H1 (cell line): ENCODE results near the gene SMG1. TPM values are rescaled to one million over a fixed set of nuclear protein-coding genes. Genes with fewer than 3 reads are reported as not detected.

Experiments used
- CTCF ChIA-PET: fragments of 300-600 bp; sonication (Branson Sonifier 250); formaldehyde crosslinking; loops from one replicate; lab custom pipeline; 2021; ENCODE audit not compliant: partially characterized antibody; lab: Charles Lee
- POLR2A ChIA-PET: fragments of 300-600 bp; sonication (Branson Sonifier 250); formaldehyde crosslinking; loops from one replicate; lab custom pipeline; 2021; ENCODE audit warnings: inconsistent platforms; ENCODE audit not compliant: partially characterized antibody; lab: Charles Lee
- DNase-seq, 2 experiments: peaks; one replicate each; pipeline versions ENCODE4 v3.0.0 to v3.0.0-alpha.2; 2010 to 2022; ENCODE audit warnings: low spot score in 2 of 2, low read depth in 1 of 2, mixed read lengths in 1 of 2
- FAIRE-seq: peaks from 2 replicates; lab custom pipeline; 2011; peaks lifted over from hg19 to GRCh38; lab: Jason Lieb, UNC
- H2AFZ ChIP-seq: 2 replicates; pipeline ENCODE4 v1.8.1; 2012; ENCODE audit warnings: low read length, inconsistent platforms
- H2AK5ac ChIP-seq: 2 replicates; pipeline ENCODE4 v1.6.1; 2013; ENCODE audit warnings: low read depth, low read length
- H2BK120ac ChIP-seq: replicated peaks from 2 replicates; pipeline ENCODE3; 2013; ENCODE audit warnings: low read depth, low read length, inconsistent platforms
- H2BK12ac ChIP-seq: 2 replicates; pipeline ENCODE4 v1.6.1; 2013; ENCODE audit warnings: low read depth, low read length
- H2BK15ac ChIP-seq: 2 replicates; pipeline ENCODE4 v1.6.1; 2013; ENCODE audit warnings: low read length
- H2BK20ac ChIP-seq: 2 replicates; pipeline ENCODE4 v1.6.1; 2013; ENCODE audit warnings: low read length
- H2BK5ac ChIP-seq: 2 replicates; pipeline ENCODE4 v1.6.1; 2013; ENCODE audit warnings: low read depth, low read length
- H3K14ac ChIP-seq: 2 replicates; pipeline ENCODE4 v1.6.1; 2013; ENCODE audit warnings: inconsistent platforms; ENCODE audit not compliant: insufficient read length
- H3K18ac ChIP-seq: 2 replicates; pipeline ENCODE4 v1.6.1; 2013; ENCODE audit warnings: low read length; ENCODE audit errors: extremely low read depth
- H3K23ac ChIP-seq: 2 replicates; pipeline ENCODE4 v1.6.1; 2013; ENCODE audit warnings: inconsistent platforms; ENCODE audit not compliant: insufficient read length
- H3K23me2 ChIP-seq: 2 replicates; pipeline ENCODE4 v1.6.1; 2013; ENCODE audit warnings: low read depth, low read length
- H3K27ac ChIP-seq: 2 replicates; pipeline ENCODE4 v1.6.1; 2011; ENCODE audit warnings: low read depth, low read length, inconsistent platforms
- H3K27me3 ChIP-seq, 4 experiments: replicated peaks in 1 of 4; 1 replicate in 1 of 4; 2 replicates in 3 of 4; pipeline versions ENCODE4 v1.6.1 to v1.8.1; 2011 to 2013; ENCODE audit warnings: low read length in 3 of 4, mild to moderate bottlenecking in 3 of 4, inconsistent platforms in 2 of 4, mixed read lengths in 2 of 4, moderate library complexity in 1 of 4; ENCODE audit not compliant: control insufficient read depth in 3 of 4, insufficient read depth in 3 of 4; ENCODE audit errors: extremely low read depth in 1 of 4
- H3K36me3 ChIP-seq, 4 experiments: 2 replicates each; pipeline versions ENCODE4 v1.6.1 to v1.8.1; 2011 to 2013; ENCODE audit warnings: mild to moderate bottlenecking in 4 of 4, low read length in 3 of 4, moderate library complexity in 2 of 4, control low read depth in 1 of 4, inconsistent platforms in 1 of 4; ENCODE audit not compliant: insufficient read depth in 4 of 4, control insufficient read depth in 2 of 4
- H3K4ac ChIP-seq: replicated peaks from 2 replicates; pipeline ENCODE3; 2013; ENCODE audit warnings: low read length, low read depth, mixed read lengths, inconsistent platforms; ENCODE audit not compliant: insufficient read length
- H3K4me1 ChIP-seq, 4 experiments: replicated peaks in 1 of 4; 1 replicate in 1 of 4; 2 replicates in 3 of 4; pipeline versions ENCODE4 v1.6.1 to v1.8.1; 2011 to 2013; ENCODE audit warnings: low read length in 3 of 4, inconsistent platforms in 2 of 4, mixed read lengths in 1 of 4; ENCODE audit not compliant: insufficient read depth in 4 of 4, control insufficient read depth in 3 of 4
- H3K4me2 ChIP-seq, 2 experiments: 2 replicates each; pipeline versions ENCODE4 v1.6.1 to v1.8.1; 2011 to 2013; ENCODE audit warnings: low read depth in 2 of 2, low read length in 2 of 2, control low read depth in 1 of 2, inconsistent platforms in 1 of 2, mild to moderate bottlenecking in 1 of 2; ENCODE audit not compliant: insufficient read depth in 1 of 2
- H3K4me3 ChIP-seq, 4 experiments: fragments of 200-600, 300-600 bp in 1 of 4; sonication (generic), shearing (Covaris generic), sonication (Bioruptor Twin) in 1 of 4; 2 replicates each; pipeline versions ENCODE4 v1.5.1 to v1.8.1; 2011 to 2016; ENCODE audit warnings: low read length in 4 of 4, low read depth in 3 of 4, control low read depth in 2 of 4, inconsistent platforms in 2 of 4, mild to moderate bottlenecking in 2 of 4, mixed read lengths in 1 of 4, moderate library complexity in 1 of 4; ENCODE audit not compliant: insufficient read depth in 2 of 4; ENCODE audit errors: extremely low read depth in 1 of 4
- H3K56ac ChIP-seq: replicated peaks from 2 replicates; pipeline ENCODE3; 2013; ENCODE audit warnings: low read depth, mild to moderate bottlenecking, mixed read lengths, low read length, inconsistent platforms; ENCODE audit not compliant: insufficient read length
- H3K79me1 ChIP-seq: 2 replicates; pipeline ENCODE4 v1.6.1; 2013; ENCODE audit warnings: low read depth, low read length, control low read depth
- H3K79me2 ChIP-seq, 2 experiments: 2 replicates each; pipeline versions ENCODE4 v1.6.1 to v1.8.1; 2012 to 2013; ENCODE audit warnings: low read length in 2 of 2, mild to moderate bottlenecking in 2 of 2, inconsistent platforms in 1 of 2; ENCODE audit not compliant: insufficient read depth in 2 of 2, control insufficient read depth in 1 of 2
- H3K9ac ChIP-seq, 4 experiments: replicated peaks in 1 of 4; 1 replicate in 1 of 4; 2 replicates in 3 of 4; pipeline versions ENCODE4 v1.6.1 to v1.8.1; 2011 to 2013; ENCODE audit warnings: low read depth in 3 of 4, low read length in 3 of 4, control low read depth in 2 of 4, mild to moderate bottlenecking in 2 of 4, moderate library complexity in 2 of 4, inconsistent platforms in 1 of 4; ENCODE audit errors: extremely low read depth in 1 of 4
- H3K9me3 ChIP-seq, 2 experiments: 2 replicates each; pipeline versions ENCODE4 v1.6.1 to v1.8.1; 2012 to 2013; ENCODE audit warnings: mild to moderate bottlenecking in 2 of 2, moderate library complexity in 2 of 2, control low read depth in 1 of 2, inconsistent platforms in 1 of 2, low read depth in 1 of 2, low read length in 1 of 2, mixed read lengths in 1 of 2; ENCODE audit not compliant: insufficient read depth in 2 of 2
- H4K20me1 ChIP-seq, 2 experiments: replicated peaks in 1 of 2; 2 replicates each; pipeline versions ENCODE3 to v1.8.1; 2011 to 2013; ENCODE audit warnings: inconsistent platforms in 2 of 2, low read length in 2 of 2, mild to moderate bottlenecking in 1 of 2; ENCODE audit not compliant: insufficient read depth in 2 of 2, control insufficient read depth in 1 of 2
- H4K5ac ChIP-seq: 2 replicates; pipeline ENCODE4 v1.6.1; 2013; ENCODE audit warnings: low read length, low read depth, mixed read lengths, inconsistent platforms; ENCODE audit not compliant: insufficient read length
- H4K8ac ChIP-seq: 2 replicates; pipeline ENCODE4 v1.8.0; 2013; ENCODE audit warnings: mild to moderate bottlenecking, moderate library complexity, low read length, inconsistent platforms; ENCODE audit not compliant: insufficient read depth; ENCODE audit errors: extremely low read depth
- H4K91ac ChIP-seq: replicated peaks from 2 replicates; pipeline ENCODE3; 2013; ENCODE audit warnings: low read length, mixed read lengths, inconsistent platforms; ENCODE audit not compliant: insufficient read length
- CEBPB ChIP-seq: IDR thresholded peaks from 2 replicates; pipeline ENCODE4 v1.6.1; 2012; ENCODE audit warnings: low read depth, low read length
- GABPA ChIP-seq: IDR thresholded peaks from 2 replicates; pipeline ENCODE4 v1.6.1; 2011; ENCODE audit warnings: mild to moderate bottlenecking, low read length, moderate library complexity, borderline replicate concordance; ENCODE audit not compliant: insufficient read depth
- WGBS, 2 experiments: shearing (Covaris generic) in 1 of 2; methylation state at CpG; one replicate each; pipeline versions ENCODE4 v1.1.6 to v1.1.7; 2013 to 2015; ENCODE audit warnings: low lambda C conversion rate in 2 of 2, mixed read lengths in 2 of 2, inconsistent platforms in 1 of 2, low coverage in 1 of 2, missing lambda C conversion rate in 1 of 2; ENCODE audit not compliant: insufficient replicate concordance in 2 of 2, insufficient coverage in 1 of 2, insufficient read length in 1 of 2; ENCODE audit errors: extremely low coverage in 1 of 2, missing lambda C conversion rate in 1 of 2; 5-methylcytosine and 5-hydroxymethylcytosine counted together
- polyA plus RNA-seq, 7 experiments: library from polyadenylated mRNA; depleted of rRNA in 3 of 7; stranded (reverse) in 5 of 7; unstranded in 2 of 7; fragments of >200 nt in 5 of 7; fragments of 200-250 nt in 2 of 7; gene quantifications; 1 replicate in 5 of 7; 2 replicates in 1 of 7; 4 replicates in 1 of 7; pipeline versions ENCODE4 v1.2.1 to v1.2.3, GENCODE V29; 2011 to 2013; ENCODE audit warnings: missing spikeins in 2 of 7, mixed read lengths in 2 of 7
- total RNA-seq: library from RNA; stranded (reverse); fragmentation: NEBNext Ultra II Directional; extraction: Animal tissue kit (Norgen Biotek cat#: 25700); gene quantifications from 2 replicates; pipeline ENCODE4 v1.2.1, GENCODE V29; 2021

Gene SMG1
- total and polyA plus RNA-seq, 2 of the 8 experiments (the other 6 are each of a cell fraction or from before 2014, with no cell fraction given): 14.9 to 90.6 TPM

DNA sequence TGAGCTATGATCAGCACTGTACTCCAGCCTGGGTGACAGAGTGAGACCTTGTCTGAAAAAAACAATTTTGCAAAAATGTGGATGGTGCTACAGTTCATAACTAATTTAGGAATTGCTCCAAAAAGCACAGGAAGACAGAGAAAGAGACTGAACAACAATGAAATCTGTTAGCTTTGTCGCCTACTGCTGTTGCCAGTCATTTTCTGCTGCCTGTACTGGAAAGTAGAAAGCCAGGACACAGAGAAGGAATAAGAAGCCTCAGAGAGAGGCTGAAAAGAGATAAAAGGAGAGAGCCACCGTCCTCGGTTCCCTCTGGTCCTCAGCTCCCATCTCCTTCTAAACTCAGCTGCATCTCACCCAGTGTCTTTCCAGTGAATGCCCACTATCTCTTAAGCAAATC, 48.9 kb upstream of the SMG1 start:
- WGBS, 2 experiments: 71% methylated on average over 3 of the region's 3 CpGs; no CpG with 5 or more reads in 1 of the 2 experiments
- Histone ChIP-seq H3K14ac (no peak overlapping the region), H3K4me3 (no peak overlapping the region), H2BK120ac (no peak overlapping the region), H2BK15ac (no peak overlapping the region), H3K79me2 (no peaks in the 10 kb centered on the region), H3K23me2 (no peaks in the 10 kb centered on the region), H2BK5ac (no peak overlapping the region), H3K36me3 (no peaks in the 10 kb centered on the region), H3K56ac (no peak overlapping the region), H3K18ac (no peak overlapping the region), H3K79me1 (no peaks in the 10 kb centered on the region; the same call in 1 of the 2 replicates), H4K91ac (no peak overlapping the region), H2BK20ac (no peak overlapping the region), H3K27me3 (no peaks in the 10 kb centered on the region), H3K4me1 (no peaks in the 10 kb centered on the region), H3K9ac (no peak overlapping the region), H2BK12ac (no peak overlapping the region), H4K5ac (no peak overlapping the region), H4K8ac (no peak overlapping the region), H3K23ac (no peak overlapping the region), H3K4me2 (no peak overlapping the region), H3K9me3 (no peaks in the 10 kb centered on the region), H4K20me1 (no peaks in the 10 kb centered on the region), H2AK5ac (no peak overlapping the region), H2AFZ (no peak overlapping the region)
- ChIA-PET CTCF (interaction anchor here (1.4 to 1.8 kb wide), 3 partner anchors 9 to 98 kb away, joined by 3 to 5 read pairs (median 4); partner anchors contain the start of gene TMC7), POLR2A (interaction anchor here (1.0 kb wide), 1 partner anchor 20 kb away, joined by 3 read pairs; no protein-coding TSS in a partner anchor)
- no peak for DNase-seq
- no peak for FAIRE-seq
- no peak for TF ChIP-seq CEBPB
- no peak for TF ChIP-seq GABPA
- TF ChIP-seq, all 59 proteins: peak for 0
- H3K27ac ChIP-seq: no peak overlapping the region
- no peak overlapping the region for H3K4ac ChIP-seq
